ENCODE data around the gene MUC16.

Gene MUC16

GRCh38 chr19:9008667-9009066, 1.5 kb downstream of the MUC16 start:
- no peak for DNase-seq (ENCODE audit: low read depth)

GRCh38 chr19:9000933-9001332, 9.3 kb downstream of the MUC16 start:
- no peak for DNase-seq (ENCODE audit: low read depth)

GRCh38 chr19:8988204-8988603, 22.0 kb downstream of the MUC16 start:
- no peak for DNase-seq (ENCODE audit: low read depth)

- DNase-seq (ENCODE audit: low read depth), result no peak
Observed at GRCh38 chr19:8986296-8986695, 23.9 kb downstream of the MUC16 start.

GRCh38 chr19:8973501-8974091, 36.6 kb downstream of the MUC16 start:
- DNase-seq (ENCODE audit: low read depth), result no peak

GRCh38 chr19:8965887-8966286, 44.3 kb downstream of the MUC16 start:
- DNase-seq (ENCODE audit: low read depth), result no peak

Measured in stimulated activated CD8-positive, alpha-beta memory T cell treated with anti-CD3 and anti-CD28 coated beads, Interleukin-12 subunit alpha, Interleukin-12 subunit beta, amount 100 ng/mL, for 1 hour (primary cell).